ENCODE data around the gene RABGAP1L.
"Not testable (repeated sequence)": the region's sequence is repeated elsewhere in the genome, so short reads cannot be mapped to it uniquely, and the experiment has no call there.

RABGAP1L gene

GRCh38 chr1:175013445-175013844 lies 854.1 kb downstream of the RABGAP1L start:
- Mint-ChIP-seq H3K9me3 (no peaks in the 10 kb centered on the region), H3K4me1 (peaks cover 16% of the 10 kb centered on the region), H3K4me3 (no peak overlapping the region), H3K27ac (no peak overlapping the region), H3K27me3 (ENCODE audit: low read depth) (no peaks in the 10 kb centered on the region), H3K36me3 (ENCODE audit: low read depth) (peaks cover 67% of the 10 kb centered on the region)
- TF ChIP-seq CTCF (IDR thresholded peaks at IDR 0.05; ENCODE audit: unreplicated experiment in 3 of 3), result no peak

GRCh38 chr1:175015243-175015642 lies 855.9 kb downstream of the RABGAP1L start:
- no peak overlapping the region for H3K4me3 Mint-ChIP-seq
- peaks cover 16% of the 10 kb centered on the region for H3K4me1 Mint-ChIP-seq
- no peak overlapping the region for H3K27ac Mint-ChIP-seq
- TF ChIP-seq CTCF (IDR thresholded peaks at IDR 0.05; ENCODE audit: unreplicated experiment in 3 of 3), result no peak
- peaks cover 59% of the 10 kb centered on the region for H3K36me3 Mint-ChIP-seq (ENCODE audit: low read depth)
- H3K27me3 Mint-ChIP-seq (ENCODE audit: low read depth), result no peaks in the 10 kb centered on the region
- no peaks in the 10 kb centered on the region for H3K9me3 Mint-ChIP-seq

- Mint-ChIP-seq H3K27ac (no peak overlapping the region), H3K36me3 (ENCODE audit: low read depth) (peaks cover 28% of the 10 kb centered on the region), H3K9me3 (peaks cover under 1% of the 10 kb centered on the region), H3K4me3 (no peak overlapping the region), H3K4me1 (peaks cover 34% of the 10 kb centered on the region), H3K27me3 (ENCODE audit: low read depth) (no peaks in the 10 kb centered on the region)
- no peak for TF ChIP-seq CTCF (IDR thresholded peaks at IDR 0.05; ENCODE audit: unreplicated experiment in 3 of 3)
Measured at GRCh38 chr1:175019524-175019923, 860.2 kb downstream of the RABGAP1L start.

- peaks cover 8% of the 10 kb centered on the region for H3K36me3 Mint-ChIP-seq (ENCODE audit: low read depth)
- no peak for TF ChIP-seq CTCF (IDR thresholded peaks at IDR 0.05; ENCODE audit: unreplicated experiment in 3 of 3)
Measured at GRCh38 chr1:175023043-175023921, 864.0 kb downstream of the RABGAP1L start, which contains the start of gene MRPS14. TSS of gene MRPS14 (minus strand) at chr1:175023425. CDS start at chr1:175023408, 17 bp downstream.

GRCh38 chr1:175023922-175024242 lies 864.6 kb downstream of the RABGAP1L start:
- not testable (repeated sequence) for H3K27me3 Mint-ChIP-seq (ENCODE audit: low read depth); H3K36me3 Mint-ChIP-seq (ENCODE audit: low read depth); H3K9me3 Mint-ChIP-seq
- peak overlapping the region; percentile 91 to 94 (median 93) for H3K4me3 Mint-ChIP-seq
- H3K27ac Mint-ChIP-seq, result peak overlapping the region; percentile 45 to 90 (median 85)
- H3K4me1 Mint-ChIP-seq, result peaks cover 18% of the 10 kb centered on the region

More at GRCh38 chr1:175023043-175023921, 864.0 kb downstream of the RABGAP1L start, which contains the start of gene MRPS14:
- H3K27ac Mint-ChIP-seq, result peak within 1 kb of the TSS; percentile 45 to 90 (median 85)
- peak within 1 kb of the TSS; percentile 91 to 94 (median 93) for H3K4me3 Mint-ChIP-seq
- no peaks in the 10 kb centered on the region for H3K27me3 Mint-ChIP-seq (ENCODE audit: low read depth)
- peaks cover 4% of the 10 kb centered on the region for H3K9me3 Mint-ChIP-seq
- H3K4me1 Mint-ChIP-seq, result peaks cover 18% of the 10 kb centered on the region

GRCh38 chr1:175024773-175025172 lies 865.5 kb downstream of the RABGAP1L start:
- peaks cover 4% of the 10 kb centered on the region for H3K9me3 Mint-ChIP-seq
- peaks cover 23% of the 10 kb centered on the region for H3K4me1 Mint-ChIP-seq
- no peaks in the 10 kb centered on the region for H3K27me3 Mint-ChIP-seq (ENCODE audit: low read depth)
- peak overlapping the region; percentile 56 to 82 (median 77) for H3K4me3 Mint-ChIP-seq
- peaks cover 4% of the 10 kb centered on the region for H3K36me3 Mint-ChIP-seq (ENCODE audit: low read depth)
- H3K27ac Mint-ChIP-seq, result peak overlapping the region; percentile 59 to 82 (median 62)
- no peak for TF ChIP-seq CTCF (IDR thresholded peaks at IDR 0.05; ENCODE audit: unreplicated experiment in 3 of 3)
